NAMALWA (cell line): ENCODE results near the gene HNRNPC.
"Not testable (repeated sequence)": the region's sequence is repeated elsewhere in the genome, so short reads cannot be mapped to it uniquely, and the experiment has no call there.

Experiments used
- DNase-seq: peaks from one replicate; pipeline ENCODE4 v3.0.0-alpha.2; 2015; ENCODE audit warnings: low spot score

The HNRNPC gene

DNA sequence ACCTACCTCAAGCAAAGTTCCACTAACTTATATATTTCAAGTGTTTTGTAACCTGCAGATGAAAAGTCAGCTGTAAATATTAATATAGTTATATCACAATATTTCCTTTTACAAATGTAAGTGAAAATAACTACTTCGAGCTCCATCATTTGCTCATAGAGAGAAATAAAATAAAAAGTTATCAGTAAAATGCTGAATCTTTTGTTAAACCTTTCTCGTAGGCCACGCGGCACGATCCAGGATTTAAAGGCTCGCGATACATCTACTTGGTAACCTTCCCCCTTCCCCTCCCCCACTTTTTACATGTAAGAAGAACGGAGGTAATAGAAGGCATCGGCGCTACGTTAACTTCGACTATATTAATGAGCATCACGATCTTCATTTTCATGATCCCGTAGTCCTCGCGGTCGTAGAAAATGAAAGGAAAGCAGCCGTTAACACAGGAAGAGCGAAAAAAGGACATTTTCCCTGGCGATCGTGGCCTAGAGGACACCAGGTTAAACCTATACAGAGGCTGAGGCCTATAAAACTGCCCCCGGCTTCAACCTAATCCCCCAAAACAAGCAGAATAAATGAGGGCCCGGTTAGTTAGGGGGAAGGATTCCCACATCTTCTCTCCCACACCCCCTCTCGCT lies 508 bp downstream of the HNRNPC start:
- peak; percentile 74 for DNase-seq

DNA sequence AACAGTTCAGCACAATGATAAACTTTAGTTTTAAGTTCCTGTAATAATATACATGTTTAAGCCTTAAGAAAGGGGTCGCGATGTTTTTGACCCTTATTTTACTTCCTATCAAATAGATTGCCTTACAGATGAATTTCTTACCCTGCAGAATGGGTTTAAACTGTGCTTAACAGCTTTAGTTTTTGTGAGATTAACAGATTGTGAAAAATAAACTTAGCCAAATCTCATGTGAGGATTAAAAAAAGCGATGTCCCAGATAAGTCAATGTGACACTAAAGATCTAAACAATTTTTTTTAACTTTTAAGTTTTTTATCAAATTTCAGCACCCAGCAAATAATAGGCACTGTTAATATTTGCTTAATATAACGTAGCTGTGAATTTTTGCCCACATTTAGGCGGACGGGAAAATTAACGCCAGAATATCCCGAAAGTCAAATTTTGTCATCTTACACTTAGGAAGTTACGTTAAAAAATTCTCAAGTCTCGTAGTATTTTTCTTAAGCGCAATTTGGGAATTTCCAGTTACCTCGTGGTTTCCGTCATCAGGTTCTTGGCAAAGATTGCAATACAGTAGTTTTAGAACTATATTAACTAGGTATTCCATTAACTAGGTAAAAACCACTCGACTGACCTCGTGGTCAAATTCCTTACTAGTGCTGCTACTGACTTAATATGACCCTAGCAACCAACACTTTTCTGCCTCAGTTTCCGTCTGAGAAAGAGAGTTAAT lies 1.2 kb downstream of the HNRNPC start:
- peak; percentile 41 for DNase-seq

- DNase-seq: peak; percentile 50
Measured at GRCh38 chr14:21267431-21267845, 1.8 kb downstream of the HNRNPC start.

DNA sequence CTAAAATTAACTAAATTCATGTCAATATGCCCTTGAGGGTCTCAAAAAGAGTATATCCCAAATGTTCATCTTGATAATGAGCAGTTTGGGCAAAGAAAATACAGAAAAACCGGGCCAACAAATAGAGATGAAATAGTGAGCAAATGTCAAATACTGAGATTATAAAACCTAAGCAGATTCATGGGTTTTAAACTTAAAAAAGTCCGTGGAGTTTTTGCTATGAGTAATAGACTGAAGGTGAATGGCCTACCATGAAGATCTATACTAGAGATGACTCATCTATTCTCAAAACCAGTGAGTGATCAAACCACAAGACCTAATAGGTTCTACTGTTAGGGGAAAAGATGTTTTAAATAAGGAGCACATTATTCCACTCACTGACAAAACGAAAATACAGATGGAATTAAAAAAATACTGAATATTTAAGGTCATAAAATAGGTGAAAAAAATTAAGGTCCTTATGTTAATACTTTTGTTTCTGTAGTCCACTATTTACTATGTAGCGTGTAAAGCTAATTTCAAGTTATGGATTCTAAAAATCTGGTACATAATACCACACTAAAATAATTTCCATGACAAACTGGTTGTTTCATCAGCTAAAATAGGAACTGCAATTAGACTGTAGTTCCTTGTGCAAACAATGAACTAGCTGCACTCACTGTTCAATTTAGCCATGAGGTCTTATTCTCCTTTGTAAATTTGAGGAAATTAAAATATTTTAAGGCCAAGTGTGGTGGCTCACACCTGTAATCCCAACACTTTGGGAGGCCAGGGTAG lies 5.0 kb downstream of the HNRNPC start:
- DNase-seq: peak; percentile 50

GRCh38 chr14:21263284-21264024 lies 5.8 kb downstream of the HNRNPC start:
- DNase-seq: peak; percentile 38

DNA sequence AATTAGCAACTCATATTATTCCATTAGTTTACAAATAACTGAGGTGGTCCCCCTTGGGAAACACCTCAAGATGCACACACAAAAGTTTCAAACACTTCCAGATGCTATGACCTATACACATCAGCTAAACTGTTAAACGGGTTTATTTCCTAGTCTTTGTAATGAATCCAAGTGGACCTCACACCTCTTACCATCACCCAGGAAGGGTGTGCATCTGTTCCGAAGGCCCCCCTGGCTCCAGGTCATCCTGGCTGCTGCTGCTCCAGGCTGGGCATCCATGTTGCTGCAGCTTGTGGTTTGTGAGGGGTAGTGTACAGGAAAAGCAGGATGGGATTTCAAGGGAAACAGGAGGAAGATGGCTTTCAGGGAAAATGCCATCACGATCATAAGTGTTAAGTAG lies 6.8 kb downstream of the HNRNPC start:
- peak; percentile 23 for DNase-seq

GRCh38 chr14:21261824-21262223 lies 7.4 kb downstream of the HNRNPC start:
- DNase-seq: peak; percentile 28

DNA sequence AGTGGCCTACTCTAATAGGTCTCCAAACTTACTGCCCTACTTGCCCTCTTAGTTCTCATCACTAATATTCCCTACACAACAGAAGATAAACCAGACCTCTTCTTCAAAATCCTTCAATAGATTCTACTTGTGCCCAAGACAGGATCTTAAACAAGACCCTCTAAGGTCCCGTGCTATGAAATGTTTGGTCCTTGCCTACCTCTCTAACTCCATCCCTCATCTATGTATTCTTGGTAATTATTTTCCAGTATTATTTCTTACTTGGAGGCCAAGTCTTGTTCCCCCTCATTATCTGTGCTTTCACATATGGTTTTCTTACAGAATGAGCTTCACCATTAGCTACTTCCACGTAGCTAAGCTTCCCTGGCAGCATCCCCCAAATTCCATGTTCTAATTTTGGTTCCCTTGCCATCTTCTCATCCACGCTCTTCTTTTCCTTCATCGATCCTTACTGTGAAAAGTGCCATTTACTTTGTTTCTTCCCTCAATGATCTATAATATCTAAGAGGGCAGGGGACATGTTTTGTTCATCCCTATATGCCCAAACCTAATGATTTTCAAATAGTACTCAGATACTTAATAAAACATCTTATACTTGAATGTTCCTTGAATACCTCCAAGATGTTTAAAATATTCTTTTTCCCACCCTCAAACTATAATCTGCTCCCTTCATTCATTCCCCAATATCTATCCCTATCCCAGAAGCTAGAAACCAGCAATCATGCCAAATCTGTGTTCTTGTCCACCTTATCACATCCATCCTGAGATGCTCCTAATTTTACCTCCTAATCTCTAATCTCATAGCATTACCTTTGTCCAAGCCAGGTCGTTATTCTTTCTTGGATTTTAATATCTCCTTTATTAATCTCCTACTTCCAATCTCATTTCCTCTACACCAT lies 10.1 kb downstream of the HNRNPC start:
- peak; percentile 27 for DNase-seq

GRCh38 chr14:21258005-21258888 lies 11.0 kb downstream of the HNRNPC start:
- DNase-seq: no peak

- DNase-seq: no peak
Measured at GRCh38 chr14:21257394-21257909, 11.8 kb downstream of the HNRNPC start.

DNA sequence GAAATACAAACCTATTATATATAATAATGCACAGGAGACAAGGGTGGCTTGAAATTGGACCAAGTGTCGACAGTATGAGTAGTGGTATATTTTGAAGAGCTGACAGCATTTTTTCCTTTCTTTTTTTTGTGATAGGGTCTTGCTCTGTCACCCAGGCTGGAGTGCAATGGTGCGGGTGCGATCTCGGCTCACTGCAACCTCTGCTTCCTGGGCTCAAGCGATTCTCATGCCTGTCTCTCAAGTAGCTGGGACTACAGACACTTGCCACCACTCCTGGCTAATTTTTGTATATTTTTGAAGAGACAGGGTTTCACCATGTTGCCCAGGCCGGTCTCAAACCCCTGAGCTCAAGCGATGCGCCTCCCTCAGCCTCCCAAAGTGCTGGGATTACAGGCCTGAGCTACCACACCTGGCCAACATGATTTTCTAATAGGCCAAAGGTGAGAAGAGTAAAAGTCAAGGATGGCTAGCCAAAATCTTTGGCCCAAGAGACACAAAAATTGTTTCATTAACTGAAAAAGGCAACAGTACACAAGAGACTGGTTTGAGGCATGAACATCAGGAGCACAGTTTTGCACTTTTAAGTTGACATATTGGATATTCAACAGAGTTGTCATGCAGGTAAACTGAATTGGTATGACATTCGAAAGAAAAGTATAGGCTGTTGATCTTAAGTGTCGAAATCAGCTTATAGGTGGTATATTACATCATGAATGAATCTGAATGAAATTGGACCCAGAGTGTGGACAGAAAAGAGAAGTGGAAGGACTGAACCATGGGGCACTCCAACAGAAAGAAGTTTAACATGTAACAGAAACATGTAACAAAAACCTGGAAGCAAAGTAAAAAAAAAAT lies 12.5 kb downstream of the HNRNPC start:
- DNase-seq: no peak

- DNase-seq: not testable (repeated sequence)
Measured at GRCh38 chr14:21256102-21256447, 13.2 kb downstream of the HNRNPC start.

- DNase-seq: no peak
Measured at GRCh38 chr14:21255385-21256101, 13.7 kb downstream of the HNRNPC start.

DNA sequence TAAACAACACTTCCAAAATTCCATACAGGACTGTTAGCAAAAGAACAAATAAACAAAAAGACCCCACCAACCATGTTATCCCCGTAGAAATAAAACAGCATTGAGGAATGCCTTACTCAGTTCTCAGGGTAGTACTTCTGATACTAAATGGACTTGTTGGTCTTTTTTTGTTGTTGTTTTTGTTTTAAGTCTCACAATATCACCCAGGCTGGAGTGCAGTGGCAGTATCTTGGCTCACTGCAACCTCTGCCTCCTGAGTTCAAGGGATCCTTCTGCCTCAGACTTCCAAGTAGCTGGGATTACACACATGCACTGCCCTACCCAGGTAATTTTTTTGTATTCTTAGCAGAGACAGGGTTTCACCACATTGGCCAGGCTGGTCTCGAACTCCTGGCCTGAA lies 17.1 kb downstream of the HNRNPC start:
- DNase-seq: no peak

DNA sequence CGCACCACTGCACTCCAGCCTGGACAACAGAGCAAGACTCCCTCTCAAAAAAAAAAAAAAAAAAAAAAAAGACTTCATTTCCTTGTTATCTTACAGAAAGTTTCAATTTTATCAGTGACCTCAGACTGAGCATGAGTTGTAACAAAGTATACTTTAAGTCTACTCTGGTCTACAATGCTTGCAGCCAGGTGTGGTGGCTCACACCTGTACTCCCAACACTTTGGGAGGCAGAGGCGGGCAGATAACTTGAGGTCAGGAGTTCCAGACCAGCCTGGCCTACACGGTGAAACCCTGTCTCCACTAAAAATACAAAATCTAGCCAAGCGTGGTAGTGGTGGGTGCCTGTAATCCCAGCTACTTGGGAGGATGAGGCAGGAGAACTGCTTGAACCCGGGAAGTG lies 18.0 kb downstream of the HNRNPC start:
- no peak for DNase-seq

- DNase-seq: no peak
Measured at GRCh38 chr14:21248739-21249411, 20.4 kb downstream of the HNRNPC start.

DNA sequence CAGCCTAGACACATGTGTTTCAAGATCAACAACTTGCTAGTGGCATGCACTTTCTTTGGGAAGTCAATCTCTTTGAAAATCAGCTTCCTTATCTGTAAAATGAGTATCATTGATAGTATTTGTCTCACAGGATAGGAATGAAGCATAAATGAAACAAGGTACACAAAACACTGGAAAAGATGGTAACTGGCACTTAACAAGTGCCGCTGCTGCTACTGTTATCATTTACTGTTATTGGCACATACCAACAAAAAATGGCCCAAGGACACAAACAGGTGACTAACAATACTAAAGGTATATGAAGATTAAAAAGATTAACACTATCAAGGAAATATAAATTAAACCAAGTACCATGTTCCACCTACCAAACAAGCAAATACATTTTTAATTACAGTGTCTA lies 20.9 kb downstream of the HNRNPC start:
- DNase-seq: no peak

DNA sequence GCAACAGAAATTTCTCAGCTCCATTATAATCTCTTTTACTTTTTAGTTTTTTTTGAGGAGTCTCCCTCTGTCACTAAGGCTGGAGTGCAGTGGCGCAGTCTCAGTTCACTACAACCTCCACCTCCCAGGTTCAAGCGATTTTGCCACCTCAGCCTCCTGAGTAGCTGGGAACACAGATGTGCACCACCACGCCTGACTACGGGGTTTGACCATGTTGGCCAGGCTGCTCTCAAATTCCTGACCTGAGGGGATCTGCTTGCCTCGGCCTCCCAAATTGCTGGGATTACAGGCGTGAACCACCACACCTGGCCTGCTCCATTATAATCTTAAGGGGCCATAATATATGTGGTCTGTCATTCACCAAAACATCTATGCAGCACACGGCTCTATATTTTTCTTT lies 23.4 kb downstream of the HNRNPC start:
- DNase-seq: no peak
